ENCODE measurements around the gene SIDT2. TPM values are rescaled to one million over a fixed set of nuclear protein-coding genes. Genes with fewer than 3 reads are reported as not detected.

Gene SIDT2
- total and polyA plus RNA-seq, 4 donors = 24.5 to 51.7 (median 36.5) TPM

DNA sequence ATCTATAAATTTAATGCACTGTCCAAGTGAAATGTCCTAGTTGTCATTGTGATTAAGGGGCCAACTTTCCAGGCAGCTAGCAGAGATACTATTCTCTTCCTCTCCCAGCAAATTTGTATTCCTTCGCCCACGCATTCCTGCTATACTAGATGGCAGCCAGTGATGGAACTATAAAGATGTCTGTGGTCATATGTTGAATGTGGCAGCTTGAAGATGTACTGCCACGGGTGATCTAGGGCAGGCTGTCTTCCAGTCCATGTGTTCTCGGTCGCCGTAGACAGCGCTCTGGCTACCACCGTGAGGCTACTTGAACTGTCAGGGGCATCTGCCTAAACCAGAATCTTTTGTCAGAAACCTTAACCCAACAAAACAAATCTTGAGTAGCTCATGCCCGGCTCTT lies 8.3 kb upstream of the SIDT2 start:
- no peak for DNase-seq (ENCODE audit: low read depth in 4 of 6, low spot score in 6 of 6)
- H3K36me3 ChIP-seq (ENCODE audit: control insufficient read depth, insufficient read depth, low read length) = peaks cover 19% of the 10 kb centered on the region
- H3K27ac ChIP-seq (ENCODE audit: low read depth, low read length) = no peak overlapping the region
- no peaks in the 10 kb centered on the region for H3K9me3 ChIP-seq (ENCODE audit: control insufficient read depth, insufficient read depth, low read length)
- H3K4me1 ChIP-seq (ENCODE audit: control insufficient read depth, insufficient read depth, low read length) = peaks cover 12% of the 10 kb centered on the region
- H3K27me3 ChIP-seq (ENCODE audit: control insufficient read depth, insufficient read depth, low read length) = no peaks in the 10 kb centered on the region
- WGBS (ENCODE audit: insufficient coverage) = 95% methylated on average over 6 of the region's 9 CpGs
- H3K4me3 ChIP-seq (ENCODE audit: low read depth, low read length) = no peak overlapping the region

DNA sequence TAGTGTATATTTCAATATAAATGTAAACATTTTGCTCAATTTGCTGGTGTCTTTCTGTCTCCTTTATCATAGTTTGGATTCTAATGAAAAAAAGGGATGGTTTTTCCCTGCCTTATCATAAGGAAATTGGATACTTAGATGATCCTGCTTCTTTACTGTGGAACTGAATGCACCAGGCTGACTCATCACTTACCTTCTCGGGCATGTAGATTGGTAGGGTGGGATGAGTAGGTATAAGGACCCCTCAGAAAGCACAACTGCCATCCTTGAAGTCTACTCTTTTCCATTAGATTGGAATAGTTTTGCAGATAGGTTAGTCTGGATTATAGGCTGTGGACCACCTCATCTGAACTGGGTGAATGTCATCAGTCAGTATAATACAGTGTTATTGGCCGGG lies 7.5 kb upstream of the SIDT2 start:
- 100% methylated on average over 1 of the region's 2 CpGs for WGBS (ENCODE audit: insufficient coverage)
- Histone ChIP-seq H3K27ac (ENCODE audit: low read depth, low read length) (no peak overlapping the region), H3K36me3 (ENCODE audit: control insufficient read depth, insufficient read depth, low read length) (peaks cover 15% of the 10 kb centered on the region), H3K27me3 (ENCODE audit: control insufficient read depth, insufficient read depth, low read length) (no peaks in the 10 kb centered on the region), H3K4me1 (ENCODE audit: control insufficient read depth, insufficient read depth, low read length) (peaks cover 16% of the 10 kb centered on the region), H3K9me3 (ENCODE audit: control insufficient read depth, insufficient read depth, low read length) (no peaks in the 10 kb centered on the region), H3K4me3 (ENCODE audit: low read depth, low read length) (no peak overlapping the region)
- DNase-seq (ENCODE audit: low read depth in 4 of 6, low spot score in 6 of 6) = no peak

DNA sequence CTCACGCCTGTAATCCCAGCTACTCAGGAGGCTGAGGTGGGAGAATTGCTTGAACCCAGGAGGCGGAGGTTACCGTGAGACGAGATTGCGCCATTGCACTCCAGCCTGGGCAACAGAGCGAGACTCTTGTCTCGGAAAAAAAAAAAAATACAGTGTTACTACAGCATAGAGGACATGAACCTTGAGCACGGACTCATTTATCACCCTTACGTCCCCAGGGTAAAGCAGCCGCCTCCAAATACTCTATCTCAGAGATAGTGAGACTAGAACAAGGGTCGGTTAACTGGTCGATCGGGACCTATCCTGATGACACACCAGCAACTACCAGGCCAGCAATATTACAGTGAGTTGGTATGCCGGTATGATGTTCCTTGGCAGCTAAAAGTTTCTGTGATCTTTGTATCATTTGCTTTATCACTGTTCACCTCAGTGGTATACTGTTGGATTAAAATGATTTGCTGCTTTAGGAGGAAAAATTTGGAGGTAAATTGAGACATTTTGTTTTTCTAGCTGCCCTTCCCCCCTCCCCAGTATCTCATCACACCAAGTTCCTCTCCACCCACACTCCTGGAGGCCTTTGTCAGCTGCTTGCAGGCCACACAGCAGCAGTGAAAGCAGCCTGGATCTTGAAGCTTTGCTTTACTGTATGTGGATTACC lies 7.0 kb upstream of the SIDT2 start:
- WGBS (ENCODE audit: insufficient coverage) = 88% methylated on average over 1 of the region's 14 CpGs
- no peaks in the 10 kb centered on the region for H3K9me3 ChIP-seq (ENCODE audit: control insufficient read depth, insufficient read depth, low read length)
- H3K4me3 ChIP-seq (ENCODE audit: low read depth, low read length) = no peak overlapping the region
- no peaks in the 10 kb centered on the region for H3K27me3 ChIP-seq (ENCODE audit: control insufficient read depth, insufficient read depth, low read length)
- DNase-seq (ENCODE audit: low read depth in 4 of 6, low spot score in 6 of 6) = no peak
- H3K4me1 ChIP-seq (ENCODE audit: control insufficient read depth, insufficient read depth, low read length) = peaks cover 19% of the 10 kb centered on the region
- peak overlapping the region; percentile 45 for H3K27ac ChIP-seq (ENCODE audit: low read depth, low read length)
- peaks cover 15% of the 10 kb centered on the region for H3K36me3 ChIP-seq (ENCODE audit: control insufficient read depth, insufficient read depth, low read length)

DNA sequence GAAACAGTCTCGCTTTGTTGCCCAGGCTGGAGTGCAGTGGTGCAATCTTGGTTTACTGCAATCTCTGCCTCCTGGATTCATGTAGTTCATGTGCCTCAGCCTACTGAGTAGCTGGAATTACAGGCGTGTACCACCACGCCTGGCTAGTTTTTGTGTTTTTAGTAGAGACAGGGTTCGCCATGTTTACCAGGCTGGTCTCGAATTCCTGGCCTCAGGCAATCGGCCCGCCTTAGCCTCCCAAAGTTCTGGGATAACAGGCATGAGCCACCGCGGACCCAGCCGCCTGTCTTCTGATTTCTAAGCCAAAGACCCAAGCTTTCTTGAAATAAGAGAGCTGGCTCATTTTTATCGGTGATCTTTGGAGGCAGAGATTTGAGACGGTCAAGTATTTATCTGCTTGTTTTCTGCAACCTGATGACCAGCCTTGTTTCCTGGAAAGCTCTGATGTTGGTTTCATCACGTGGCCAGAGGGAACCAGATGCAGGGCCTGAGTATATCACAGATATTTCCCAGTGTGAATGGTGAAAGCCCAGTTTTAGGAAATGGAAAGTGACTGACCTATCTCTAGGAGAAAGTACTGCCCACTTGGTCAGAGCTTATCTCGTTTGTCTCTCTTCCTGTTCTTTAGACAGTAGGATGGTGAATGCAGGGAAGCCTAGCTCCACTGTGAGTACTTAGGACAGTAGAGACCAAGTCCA lies 5.7 kb upstream of the SIDT2 start:
- WGBS (ENCODE audit: insufficient coverage) = 89% methylated on average over 12 of the region's 14 CpGs
- no peak overlapping the region for H3K4me3 ChIP-seq (ENCODE audit: low read depth, low read length)
- peaks cover 20% of the 10 kb centered on the region for H3K4me1 ChIP-seq (ENCODE audit: control insufficient read depth, insufficient read depth, low read length)
- H3K27ac ChIP-seq (ENCODE audit: low read depth, low read length) = peak overlapping the region; percentile 61
- no peak for DNase-seq (ENCODE audit: low read depth in 4 of 6, low spot score in 6 of 6)
- no peaks in the 10 kb centered on the region for H3K9me3 ChIP-seq (ENCODE audit: control insufficient read depth, insufficient read depth, low read length)
- H3K27me3 ChIP-seq (ENCODE audit: control insufficient read depth, insufficient read depth, low read length) = no peaks in the 10 kb centered on the region
- peaks cover 10% of the 10 kb centered on the region for H3K36me3 ChIP-seq (ENCODE audit: control insufficient read depth, insufficient read depth, low read length)

DNA sequence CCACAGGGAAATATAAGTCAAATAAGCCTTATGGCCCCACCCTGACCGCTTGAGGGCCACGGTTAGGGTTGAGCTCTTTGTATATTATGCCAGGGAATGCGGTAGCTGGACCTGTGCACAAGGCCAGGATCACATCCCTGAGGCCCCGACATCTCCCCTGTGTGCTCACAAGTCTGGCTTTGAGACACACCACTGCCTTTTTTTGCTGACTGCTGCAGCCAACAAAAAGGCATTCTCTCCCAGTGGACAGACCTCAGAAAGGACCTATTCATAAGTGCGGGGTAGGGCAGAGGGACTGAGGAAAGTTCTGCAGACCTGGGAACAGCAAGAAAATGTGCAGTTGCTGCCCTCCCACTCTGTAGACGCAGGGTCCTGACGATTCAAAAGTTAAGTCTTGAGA lies 3.4 kb upstream of the SIDT2 start:
- Histone ChIP-seq H3K27ac (ENCODE audit: low read depth, low read length) (peak overlapping the region; percentile 78), H3K36me3 (ENCODE audit: control insufficient read depth, insufficient read depth, low read length) (peaks cover 6% of the 10 kb centered on the region), H3K4me1 (ENCODE audit: control insufficient read depth, insufficient read depth, low read length) (peaks cover 35% of the 10 kb centered on the region), H3K9me3 (ENCODE audit: control insufficient read depth, insufficient read depth, low read length) (no peaks in the 10 kb centered on the region), H3K4me3 (ENCODE audit: low read depth, low read length) (no peak overlapping the region), H3K27me3 (ENCODE audit: control insufficient read depth, insufficient read depth, low read length) (no peaks in the 10 kb centered on the region)
- WGBS (ENCODE audit: insufficient coverage) = 48% methylated on average over 7 of the region's 7 CpGs
- DNase-seq (ENCODE audit: low read depth in 4 of 6, low spot score in 6 of 6) = peak in 2 of 6 donors; percentile 21 to 47

DNA sequence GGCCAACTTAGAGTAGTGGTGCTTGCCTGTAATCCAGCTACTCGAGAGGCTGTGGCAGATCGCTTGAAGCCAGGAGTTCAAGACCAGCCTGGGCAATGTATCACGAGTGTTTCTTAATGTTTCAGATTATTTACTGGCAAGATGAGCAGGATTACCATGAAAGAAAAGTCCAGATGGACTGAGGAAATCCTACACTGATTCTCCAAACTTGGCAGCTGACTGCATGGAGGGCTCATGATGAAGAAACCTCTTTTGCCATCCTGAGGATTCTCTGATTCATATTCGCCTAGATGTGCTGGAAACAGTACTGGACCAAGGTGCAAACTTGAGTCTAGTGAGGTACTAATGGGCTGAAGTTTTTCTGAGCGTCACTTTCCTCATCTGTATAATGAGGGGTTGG lies 2.8 kb upstream of the SIDT2 start:
- Histone ChIP-seq H3K4me1 (ENCODE audit: control insufficient read depth, insufficient read depth, low read length) (peaks cover 42% of the 10 kb centered on the region), H3K36me3 (ENCODE audit: control insufficient read depth, insufficient read depth, low read length) (peaks cover 6% of the 10 kb centered on the region), H3K27me3 (ENCODE audit: control insufficient read depth, insufficient read depth, low read length) (no peaks in the 10 kb centered on the region), H3K4me3 (ENCODE audit: low read depth, low read length) (no peak overlapping the region), H3K9me3 (ENCODE audit: control insufficient read depth, insufficient read depth, low read length) (no peaks in the 10 kb centered on the region), H3K27ac (ENCODE audit: low read depth, low read length) (peak overlapping the region; percentile 78)
- WGBS (ENCODE audit: insufficient coverage) = 96% methylated on average over 4 of the region's 5 CpGs
- no peak for DNase-seq (ENCODE audit: low read depth in 4 of 6, low spot score in 6 of 6)

DNA sequence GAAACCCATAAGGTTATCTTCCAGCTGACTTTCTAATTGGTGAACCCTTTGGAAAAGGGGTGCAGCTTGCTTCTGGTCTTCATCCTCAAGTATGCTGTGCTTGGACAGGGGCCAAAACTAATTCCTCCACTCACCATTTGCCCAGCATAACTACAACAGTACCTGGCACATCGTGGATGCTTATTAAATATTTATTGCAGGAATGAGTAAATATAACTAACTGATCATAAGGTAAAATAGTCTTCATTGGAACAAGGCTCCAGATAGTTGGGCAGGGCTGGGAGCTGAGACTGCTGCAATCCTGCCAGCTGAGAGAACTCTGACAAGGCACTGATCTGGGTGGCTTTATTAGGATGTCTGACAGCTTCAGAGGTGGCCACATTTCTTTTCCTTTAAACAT lies 2.4 kb upstream of the SIDT2 start:
- DNase-seq (ENCODE audit: low read depth in 4 of 6, low spot score in 6 of 6) = no peak
- Histone ChIP-seq H3K27ac (ENCODE audit: low read depth, low read length) (peak overlapping the region; percentile 78), H3K9me3 (ENCODE audit: control insufficient read depth, insufficient read depth, low read length) (no peaks in the 10 kb centered on the region), H3K27me3 (ENCODE audit: control insufficient read depth, insufficient read depth, low read length) (no peaks in the 10 kb centered on the region), H3K4me1 (ENCODE audit: control insufficient read depth, insufficient read depth, low read length) (peaks cover 46% of the 10 kb centered on the region), H3K4me3 (ENCODE audit: low read depth, low read length) (no peak overlapping the region), H3K36me3 (ENCODE audit: control insufficient read depth, insufficient read depth, low read length) (peaks cover 10% of the 10 kb centered on the region)
- no CpG with 5 or more reads among the region's 1 CpG for WGBS (ENCODE audit: insufficient coverage)

DNA sequence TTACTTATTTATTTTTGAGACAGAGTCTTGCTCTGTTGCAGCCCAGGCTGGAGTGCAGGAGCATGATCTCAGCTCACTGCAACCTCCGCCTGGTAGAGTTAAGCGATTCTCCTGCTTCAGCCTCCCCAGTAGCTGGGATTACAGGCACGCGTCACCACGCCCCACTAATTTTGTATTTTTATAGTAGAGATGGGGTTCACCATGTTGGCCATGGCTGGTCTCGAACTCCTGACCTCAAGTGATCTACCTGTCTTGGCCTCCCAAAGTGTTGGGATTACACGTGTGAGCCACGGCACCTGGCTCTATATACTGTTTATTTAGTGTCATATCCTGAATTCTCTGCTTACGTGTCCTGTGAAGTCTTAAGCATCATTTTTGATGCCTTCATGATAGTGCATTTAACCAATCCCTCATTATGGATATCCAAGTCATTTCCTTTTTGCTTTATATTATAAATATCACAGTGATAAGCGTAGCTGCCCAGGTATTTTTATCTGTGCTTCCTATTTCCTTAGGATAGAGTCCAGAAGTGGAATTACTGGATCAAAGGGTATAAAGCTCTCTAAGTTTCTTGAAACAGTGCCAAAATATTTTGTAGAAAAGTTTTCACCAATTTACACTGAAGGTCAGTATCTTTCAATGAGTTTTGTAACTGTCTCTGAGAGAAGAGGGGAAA lies 871 bp upstream of the SIDT2 start:
- DNase-seq (ENCODE audit: low read depth in 4 of 6, low spot score in 6 of 6) = no peak
- peaks cover 20% of the 10 kb centered on the region for H3K36me3 ChIP-seq (ENCODE audit: control insufficient read depth, insufficient read depth, low read length)
- H3K4me3 ChIP-seq (ENCODE audit: low read depth, low read length) = peak overlapping the region; percentile 80
- WGBS (ENCODE audit: insufficient coverage) = 97% methylated on average over 6 of the region's 10 CpGs
- H3K9me3 ChIP-seq (ENCODE audit: control insufficient read depth, insufficient read depth, low read length) = no peaks in the 10 kb centered on the region
- peaks cover 48% of the 10 kb centered on the region for H3K4me1 ChIP-seq (ENCODE audit: control insufficient read depth, insufficient read depth, low read length)
- no peaks in the 10 kb centered on the region for H3K27me3 ChIP-seq (ENCODE audit: control insufficient read depth, insufficient read depth, low read length)
- H3K27ac ChIP-seq (ENCODE audit: low read depth, low read length) = peak overlapping the region; percentile 90

DNA sequence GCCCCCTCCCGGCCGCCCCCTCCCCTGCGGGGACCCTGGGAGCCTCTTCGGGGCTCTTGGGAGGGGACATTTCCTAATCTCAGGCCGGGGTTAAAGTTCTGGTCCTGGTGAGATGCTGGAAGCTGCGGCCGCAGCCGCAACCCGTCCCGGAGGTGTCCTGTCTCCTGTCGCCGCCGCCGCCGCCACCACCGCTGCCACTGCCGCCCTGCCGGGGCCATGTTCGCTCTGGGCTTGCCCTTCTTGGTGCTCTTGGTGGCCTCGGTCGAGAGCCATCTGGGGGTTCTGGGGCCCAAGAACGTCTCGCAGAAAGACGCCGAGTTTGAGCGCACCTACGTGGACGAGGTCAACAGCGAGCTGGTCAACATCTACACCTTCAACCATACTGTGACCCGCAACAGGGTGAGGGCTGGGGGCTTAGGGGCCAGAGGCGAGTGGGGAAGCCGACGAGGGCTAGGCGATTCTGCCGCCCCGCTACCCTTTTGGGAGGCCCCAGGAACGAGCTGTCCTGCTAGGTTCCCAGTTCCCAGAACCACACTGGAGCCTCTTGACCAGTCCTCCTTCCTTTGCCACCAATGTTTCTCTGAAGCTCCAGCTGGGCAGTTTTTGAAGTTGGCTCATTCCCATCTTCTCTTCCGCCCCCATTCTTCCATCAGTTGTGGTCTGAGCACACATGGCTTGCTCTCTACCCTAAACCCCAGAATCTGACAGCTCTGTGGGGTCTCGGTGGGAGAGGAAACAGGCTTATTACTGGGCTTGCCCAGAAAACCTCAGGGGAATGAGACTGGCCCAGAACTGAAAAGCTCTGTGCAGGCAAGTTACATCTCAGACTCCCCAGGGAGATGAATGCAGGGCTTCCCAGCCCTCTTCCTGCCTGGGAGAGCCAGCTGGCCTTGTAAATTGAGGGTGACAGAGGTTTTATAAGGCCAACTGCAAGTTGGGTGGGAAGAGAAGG lies 781 bp downstream of the SIDT2 start:
- H3K36me3 ChIP-seq (ENCODE audit: control insufficient read depth, insufficient read depth, low read length) = peaks cover 28% of the 10 kb centered on the region
- no peaks in the 10 kb centered on the region for H3K9me3 ChIP-seq (ENCODE audit: control insufficient read depth, insufficient read depth, low read length)
- WGBS (ENCODE audit: insufficient coverage) = 0% methylated on average over 27 of the region's 39 CpGs
- DNase-seq (ENCODE audit: low read depth in 4 of 6, low spot score in 6 of 6) = peak in 2 of 6 donors; percentile 31 to 33
- H3K4me1 ChIP-seq (ENCODE audit: control insufficient read depth, insufficient read depth, low read length) = peaks cover 46% of the 10 kb centered on the region
- no peaks in the 10 kb centered on the region for H3K27me3 ChIP-seq (ENCODE audit: control insufficient read depth, insufficient read depth, low read length)
- peak overlapping the region; percentile 90 for H3K27ac ChIP-seq (ENCODE audit: low read depth, low read length)
- peak overlapping the region; percentile 80 for H3K4me3 ChIP-seq (ENCODE audit: low read depth, low read length)
